Activated T-cell treated with anti-CD3 and anti-CD28 coated beads for 24 hours (primary cell): ENCODE measurements around the gene BUB3.

Experiments used
- DNase-seq: peaks from one replicate; pipeline ENCODE4 v3.0.0-alpha.2; 2020; ENCODE audit warnings: low read depth

Gene BUB3

GRCh38 chr10:123204127-123204461 is 49.9 kb downstream of the BUB3 start:
- DNase-seq, result no peak

- DNase-seq, result no peak
Observed at GRCh38 chr10:123205041-123205440, 50.8 kb downstream of the BUB3 start.

GRCh38 chr10:123212063-123212462 is 57.9 kb downstream of the BUB3 start:
- DNase-seq, result no peak

GRCh38 chr10:123212640-123213039 is 58.4 kb downstream of the BUB3 start:
- DNase-seq, result no peak

GRCh38 chr10:123213192-123213591 is 59.0 kb downstream of the BUB3 start:
- no peak for DNase-seq
